HG03558 (cell line): ENCODE measurements around the gene MCF2L.

Experiments used
- ATAC-seq: cut with Tn5 transposase; IDR thresholded peaks from one replicate; pipeline ENCODE4 v1.9.1; 2021; ENCODE audit warnings: moderate number of reproducible peaks; ENCODE audit not compliant: unreplicated experiment; ENCODE audit errors: extremely low read depth

Gene MCF2L

DNA sequence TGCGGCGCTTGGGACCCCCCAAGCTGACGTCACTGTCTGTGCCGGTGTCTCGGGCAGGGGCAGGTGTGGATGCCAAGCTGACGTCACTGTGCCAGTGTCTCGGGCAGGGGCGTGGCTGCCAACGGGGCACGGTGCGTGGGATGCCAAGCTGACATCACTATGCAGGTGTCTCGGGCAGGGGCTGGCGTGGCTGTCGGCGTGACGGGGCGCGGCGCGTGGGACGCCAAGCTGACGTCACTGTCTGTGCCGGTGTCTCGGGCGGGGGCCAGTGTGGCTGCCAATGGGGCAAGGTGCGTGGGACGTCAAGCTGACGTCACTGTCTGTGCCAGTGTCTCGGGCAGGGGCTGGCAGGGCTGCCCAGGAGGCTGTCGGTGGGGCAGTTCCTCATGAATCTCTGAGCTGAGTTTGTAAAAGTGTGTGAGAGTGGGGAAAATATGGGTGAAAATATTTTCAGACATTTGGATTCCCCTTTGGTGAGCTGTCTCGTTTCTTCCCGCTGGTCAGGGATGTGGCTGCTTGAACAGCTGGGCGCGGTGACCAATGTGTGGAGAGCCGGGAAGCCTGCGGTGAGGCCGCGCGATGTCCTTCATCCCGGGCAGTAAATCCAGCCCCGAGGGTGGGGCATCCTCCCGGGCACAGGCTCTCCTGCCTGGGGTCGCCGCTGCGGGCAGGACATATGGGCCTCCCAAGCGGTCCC is 25.2 kb downstream of the MCF2L start:
- no peak for ATAC-seq

DNA sequence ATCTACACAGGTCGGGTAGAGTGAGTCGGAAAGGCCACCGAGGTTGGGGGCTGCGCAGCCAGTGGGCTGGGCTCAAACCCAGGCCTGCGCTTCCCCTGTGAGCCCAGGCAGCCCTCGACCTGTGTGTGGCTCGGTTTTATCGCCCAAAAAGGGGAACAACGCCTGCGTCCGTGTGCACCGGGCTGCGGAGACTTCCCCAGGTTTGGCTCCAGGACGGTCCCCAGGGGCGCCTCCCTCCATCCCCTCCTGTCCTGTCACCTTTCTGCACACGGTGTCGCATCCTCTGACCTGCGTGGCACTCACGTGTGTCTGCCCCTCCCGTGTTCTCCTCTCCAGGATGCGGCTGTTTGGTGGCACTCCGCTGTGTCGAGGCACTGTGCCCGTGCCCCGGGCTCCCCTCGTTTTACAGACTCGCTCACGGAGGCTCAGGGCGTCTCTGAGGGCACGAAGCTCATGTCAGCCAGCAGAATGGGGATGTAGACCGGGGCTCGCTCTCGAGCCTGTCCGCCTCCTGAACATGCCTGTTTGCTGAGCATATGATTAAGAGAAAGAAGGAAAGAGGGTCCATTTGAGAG is 25.9 kb downstream of the MCF2L start:
- ATAC-seq = no peak

DNA sequence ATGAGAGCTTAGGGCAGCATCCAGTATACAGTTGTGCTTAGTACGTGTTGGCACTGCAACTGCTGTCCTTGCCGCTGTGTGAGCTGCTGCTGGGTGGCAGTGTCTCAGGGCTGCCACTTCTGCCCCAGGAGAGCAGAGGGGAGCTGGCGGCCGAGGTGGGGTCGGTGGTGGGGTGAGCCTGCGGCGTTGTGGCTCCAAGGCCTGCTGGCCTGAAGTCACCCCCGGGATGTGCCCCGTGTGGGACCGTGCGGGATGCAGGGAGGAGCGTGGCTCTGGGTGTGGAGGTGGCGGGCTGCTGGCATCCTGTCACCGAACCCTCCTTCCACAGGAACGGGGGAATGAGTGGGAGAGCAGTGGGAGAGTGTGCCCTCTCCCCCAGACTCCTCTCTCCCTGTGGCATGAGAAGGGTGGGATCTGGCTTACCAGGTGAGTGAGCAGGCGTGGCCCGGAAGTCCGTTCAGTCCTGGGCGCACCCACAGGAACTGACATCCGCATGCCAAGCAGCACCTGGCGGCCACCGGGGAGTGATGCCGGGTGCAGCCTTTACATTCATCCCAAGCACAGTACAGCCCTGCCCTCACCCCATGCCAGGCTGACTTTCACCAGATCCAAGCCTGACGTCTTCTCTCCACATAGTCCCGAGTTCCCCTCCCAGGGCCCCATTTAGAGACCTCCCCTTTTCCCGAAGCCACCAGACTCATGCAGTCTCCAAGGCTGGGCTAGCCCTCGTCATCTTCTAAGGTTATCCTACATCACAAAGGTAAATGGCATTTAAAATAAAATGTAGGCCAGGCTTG is 26.6 kb downstream of the MCF2L start:
- ATAC-seq = no peak

- no peak for ATAC-seq
Observed at GRCh38 chr13:112996671-112997091, 27.7 kb downstream of the MCF2L start.

DNA sequence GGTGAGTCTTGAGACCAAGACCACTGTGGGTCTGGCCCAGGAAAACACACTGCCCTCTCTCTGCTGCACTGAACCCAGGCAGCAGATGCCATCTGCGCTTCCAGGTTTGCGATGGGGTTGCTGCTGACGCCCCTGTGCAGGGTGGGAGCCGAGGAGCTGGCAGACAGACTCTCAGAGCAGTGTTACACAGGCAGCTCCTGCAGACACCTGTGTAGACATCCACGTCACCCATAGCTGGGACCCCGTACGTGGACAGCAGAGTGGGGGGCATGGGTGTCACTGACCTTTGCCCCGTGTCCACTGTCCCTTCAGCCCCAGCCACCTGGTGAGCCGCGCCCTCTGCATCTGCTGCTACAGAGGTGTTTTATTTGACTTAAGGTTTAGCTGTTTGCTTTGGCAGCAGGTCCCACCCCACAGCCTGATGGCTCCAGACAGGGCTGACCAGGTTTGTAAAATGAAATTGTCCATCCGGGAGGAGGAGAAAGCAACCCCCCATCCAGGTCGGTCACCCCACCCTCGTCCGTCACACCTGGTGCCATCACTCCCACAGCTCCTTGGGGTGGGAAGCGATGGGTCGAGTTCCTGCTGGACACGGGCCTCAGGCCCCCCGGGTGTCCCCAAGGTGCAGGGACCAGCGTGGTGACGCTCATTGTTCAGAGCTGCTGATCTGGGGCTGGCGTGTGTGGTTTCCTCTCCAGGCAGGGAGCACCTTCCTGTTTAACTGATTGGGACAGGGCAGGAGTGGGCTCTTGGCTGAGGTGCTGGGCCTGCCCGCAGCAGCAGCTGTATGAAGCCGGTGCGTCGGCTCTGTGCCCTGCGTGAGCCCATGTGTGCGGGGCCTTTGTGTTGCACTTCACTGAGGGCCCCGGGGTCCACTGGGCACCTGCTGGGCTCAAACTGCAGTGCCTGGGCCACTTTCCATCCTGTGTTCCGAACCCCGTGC is 28.4 kb downstream of the MCF2L start:
- ATAC-seq = no peak

- ATAC-seq = no peak
Observed at GRCh38 chr13:112998521-112999280, 29.7 kb downstream of the MCF2L start.

DNA sequence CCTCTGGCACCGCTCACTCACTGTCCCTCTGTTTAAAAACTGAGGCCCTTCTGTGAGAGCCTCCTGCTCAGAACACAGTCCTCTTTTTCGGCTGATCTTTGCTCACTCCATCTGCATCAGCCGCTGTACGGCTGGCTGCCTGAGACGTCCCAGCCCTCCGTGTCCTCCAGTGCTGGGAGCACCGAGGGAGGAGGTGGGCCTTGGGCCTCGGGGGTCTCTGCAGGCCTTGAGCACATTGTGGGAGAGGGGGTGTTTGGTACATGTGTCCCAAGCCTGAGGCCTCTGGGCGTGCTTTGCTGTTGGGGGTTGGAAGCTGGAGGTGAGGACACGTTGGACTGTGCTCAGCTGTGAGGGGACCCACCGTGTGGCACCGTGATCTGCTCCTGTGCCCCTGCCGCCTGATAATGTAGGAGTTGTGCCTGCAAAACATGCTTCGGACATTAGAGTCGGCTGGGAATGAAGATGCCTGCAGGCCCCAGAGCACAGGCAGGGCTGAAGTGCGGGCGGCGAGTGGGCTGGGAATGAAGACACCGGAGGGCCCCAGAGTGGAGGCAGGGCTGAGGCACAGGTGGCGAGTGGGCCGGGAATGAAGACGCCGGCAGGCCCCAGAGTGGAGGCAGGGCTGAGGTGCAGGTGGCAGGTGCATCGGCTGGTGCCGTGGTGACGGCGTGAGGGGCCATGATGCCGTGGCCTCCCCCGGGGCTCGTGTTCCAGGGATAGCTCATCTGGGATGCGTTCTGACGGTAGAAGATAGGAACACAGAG is 30.6 kb downstream of the MCF2L start:
- ATAC-seq = no peak

GRCh38 chr13:113000575-113000974 is 31.6 kb downstream of the MCF2L start:
- ATAC-seq = no peak

GRCh38 chr13:113001241-113002140 is 32.5 kb downstream of the MCF2L start:
- no peak for ATAC-seq

DNA sequence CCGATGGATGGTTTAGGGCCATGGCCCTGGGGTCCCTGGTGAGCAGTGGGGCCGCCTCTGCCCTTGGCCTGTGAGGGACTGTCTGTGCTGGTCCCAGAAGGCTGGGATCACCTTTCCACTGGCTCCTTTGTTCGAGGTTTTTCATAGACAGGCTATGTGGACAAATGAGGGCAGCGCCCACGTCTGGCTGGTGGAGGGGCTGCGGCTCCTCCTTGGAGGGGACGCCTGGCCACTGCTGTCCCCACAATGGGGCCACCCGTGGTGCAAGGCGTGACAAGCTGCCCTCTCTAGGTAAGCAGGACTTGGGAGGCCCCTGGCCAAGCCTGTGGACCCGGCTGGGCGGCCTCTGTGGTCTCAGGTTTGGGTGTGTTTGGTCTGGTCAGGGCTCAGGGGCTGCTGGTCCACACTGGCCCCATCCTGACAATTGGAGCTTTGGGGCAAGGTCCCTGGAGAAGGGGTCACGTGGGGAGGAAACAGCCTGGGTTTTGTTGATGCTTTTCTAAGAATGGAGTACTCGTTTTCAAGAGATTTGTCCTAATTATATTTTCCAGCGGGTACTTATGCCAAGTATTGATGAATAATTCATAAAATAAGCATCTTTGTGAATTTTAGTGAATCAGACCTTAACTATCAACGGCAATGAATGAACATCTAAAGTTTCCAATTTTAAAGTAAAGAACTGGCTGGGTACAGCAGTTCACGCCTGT is 33.3 kb downstream of the MCF2L start:
- no peak for ATAC-seq

DNA sequence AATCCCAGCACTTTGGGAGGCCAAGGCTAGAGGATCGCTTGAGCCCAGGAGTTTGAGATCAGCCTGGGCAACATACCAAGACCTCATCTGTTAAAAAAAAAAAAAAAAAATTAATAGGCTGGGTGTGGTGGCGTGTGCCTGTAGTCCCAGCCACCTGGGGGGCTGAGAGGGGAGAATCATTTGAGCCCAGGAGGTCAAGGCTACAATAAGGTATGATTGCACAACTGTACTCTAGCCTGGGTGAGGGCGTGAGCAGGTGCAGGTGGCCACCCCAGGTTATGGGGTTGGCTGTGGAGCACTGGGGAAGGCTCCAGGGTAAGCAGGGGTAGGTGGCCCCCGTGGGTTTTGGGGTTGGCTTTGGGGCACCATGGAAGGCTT is 33.9 kb downstream of the MCF2L start:
- ATAC-seq = no peak

- no peak for ATAC-seq
Observed at GRCh38 chr13:113004126-113004525, 35.1 kb downstream of the MCF2L start.

DNA sequence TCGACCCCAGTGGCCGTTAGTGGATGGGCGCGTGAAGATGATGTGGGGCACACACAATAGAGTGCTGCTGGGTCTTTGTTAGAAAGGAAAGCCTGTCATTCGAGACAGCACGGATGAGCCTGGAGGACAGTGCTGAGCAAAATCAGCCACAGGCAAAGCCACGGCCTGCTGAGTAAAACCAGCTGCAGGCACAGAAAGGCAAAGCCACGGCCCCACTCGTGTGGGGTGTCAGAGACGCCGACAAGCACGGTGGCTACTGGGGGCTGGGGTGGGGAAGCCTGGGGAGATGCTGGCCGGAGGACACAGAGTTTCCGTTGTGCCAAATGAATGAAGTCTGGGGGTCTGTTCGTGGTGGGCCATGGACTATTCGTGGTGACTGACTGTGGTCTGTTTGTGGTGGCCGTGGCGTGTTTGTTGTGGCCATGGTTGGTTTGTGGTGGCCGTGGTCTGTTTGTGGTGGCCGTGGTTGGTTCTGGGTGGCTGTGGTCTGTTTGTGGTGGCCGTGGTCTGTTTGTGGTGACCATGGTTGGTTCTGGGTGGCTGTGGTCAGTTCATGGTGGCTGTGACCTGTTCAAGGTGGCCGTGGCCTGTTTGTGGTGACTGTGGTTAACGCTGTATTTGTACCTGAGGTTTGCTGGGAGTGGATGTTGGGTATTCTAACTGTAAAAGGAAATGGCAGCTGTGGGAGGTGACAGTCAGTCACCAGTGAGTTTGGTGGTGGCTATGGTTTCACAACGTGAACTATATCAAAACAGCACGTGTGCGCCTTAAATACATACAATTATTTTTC is 36.3 kb downstream of the MCF2L start:
- ATAC-seq = no peak

DNA sequence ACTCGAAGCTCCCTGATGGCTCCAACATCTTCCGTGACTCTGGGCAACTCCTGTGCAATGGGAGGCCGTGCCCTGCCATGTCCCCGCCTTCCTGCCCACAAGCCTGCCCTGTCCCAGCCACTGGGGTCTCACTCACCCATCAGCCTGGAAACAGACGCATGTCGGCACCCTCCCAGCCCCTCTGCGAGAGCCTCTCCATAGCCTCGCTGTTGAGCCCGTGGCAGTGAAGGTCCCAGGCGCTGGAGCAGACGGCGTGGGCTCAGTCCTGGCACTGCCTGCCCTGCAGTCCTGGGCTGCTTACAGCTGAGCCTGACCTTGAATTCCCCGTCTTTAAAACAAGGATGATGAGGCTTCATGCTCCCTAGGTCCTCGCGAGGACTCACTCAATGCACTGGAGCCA is 37.0 kb downstream of the MCF2L start:
- ATAC-seq = no peak

- ATAC-seq = no peak
Observed at GRCh38 chr13:113006660-113007059, 37.6 kb downstream of the MCF2L start.

GRCh38 chr13:113008851-113009250 is 39.8 kb downstream of the MCF2L start:
- no peak for ATAC-seq
